GM12878 (cell line): Measurements from ENCODE around the gene CUL1. TPM values are rescaled to one million over a fixed set of nuclear protein-coding genes. Genes with fewer than 3 reads are reported as not detected.
A peak's percentile ranks its signal among the peaks of the same experiment; 100 is the strongest.

ENCODE experiments used
- ATAC-seq: fragments of 200-7000 bp; cut with Tn5 transposase; 3 replicates; pipeline ENCODE4 v1.9.1; 2020; ENCODE audit warnings: mild to moderate bottlenecking, moderate library complexity
- BruUV-seq: library from RNA; stranded (reverse); fragments of 400-500 nt; replicated peaks from 2 replicates; lab custom pipeline; 2021; lab: Mats Ljungman, UMichigan
- CTCF ChIA-PET: fragments of 300-600 bp; sonication (Branson Sonifier 250); formaldehyde crosslinking; extraction: SDS; loops from one replicate; lab custom pipeline; 2021; ENCODE audit warnings: inconsistent platforms; lab: Yijun Ruan, JAX
- POLR2A ChIA-PET: fragments of 350-600 bp; formaldehyde crosslinking; extraction: SDS; loops from one replicate; lab custom pipeline; 2021; ENCODE audit warnings: inconsistent platforms; lab: Charles Lee
- RAD21 ChIA-PET: fragments of 300-600 bp; sonication (Branson Sonifier 250); formaldehyde crosslinking; loops from one replicate; lab custom pipeline; 2023; ENCODE audit warnings: antibody characterized with exemption; ENCODE audit not compliant: unreplicated experiment; lab: Charles Lee
- SMC1A ChIA-PET: fragments of 300-600 bp; sonication (Branson Sonifier 250); formaldehyde crosslinking; loops from one replicate; lab custom pipeline; 2023; ENCODE audit not compliant: unreplicated experiment, uncharacterized antibody; lab: Charles Lee
- DNase-seq: peaks from one replicate; pipeline ENCODE4 v3.0.0-alpha.2; 2011; ENCODE audit warnings: low read depth, low spot score
- FAIRE-seq: peaks from 3 replicates; lab custom pipeline; 2011; peaks lifted over from hg19 to GRCh38; lab: Jason Lieb, UNC
- H2AFZ ChIP-seq: 2 replicates; pipeline ENCODE4 v1.6.0; 2011; ENCODE audit warnings: low read depth, low read length, control low read depth; ENCODE audit not compliant: control insufficient read depth
- H3K27ac ChIP-seq: 2 replicates; pipeline ENCODE4 v1.5.1; 2011; ENCODE audit warnings: control low read depth; ENCODE audit not compliant: control insufficient read depth, insufficient read depth
- H3K27me3 ChIP-seq, 2 experiments: replicated peaks in 1 of 2; 2 replicates each; pipeline versions ENCODE4 v1.6.0 to v1.6.1; 2011; ENCODE audit warnings: low read length in 1 of 2; ENCODE audit not compliant: control insufficient read depth in 2 of 2, insufficient read depth in 2 of 2
- H3K36me3 ChIP-seq, 2 experiments: 2 replicates each; pipeline ENCODE4 v1.5.1; 2011; ENCODE audit warnings: low read length in 1 of 2; ENCODE audit not compliant: control insufficient read depth in 2 of 2, insufficient read depth in 2 of 2
- H3K4me1 ChIP-seq: 2 replicates; pipeline ENCODE4 v1.6.1; 2011; ENCODE audit warnings: mild to moderate bottlenecking, low read length, moderate library complexity, mixed read lengths; ENCODE audit not compliant: control insufficient read depth, insufficient read depth
- H3K4me2 ChIP-seq: 2 replicates; pipeline ENCODE4 v1.6.0; 2011; ENCODE audit warnings: control low read depth; ENCODE audit not compliant: control insufficient read depth, insufficient read depth
- H3K4me3 ChIP-seq: fragments of 200-600 bp; sonication (generic); 2 replicates; pipeline ENCODE4 v1.5.1; 2016
- H3K79me2 ChIP-seq: 2 replicates; pipeline ENCODE4 v1.6.0; 2011; ENCODE audit warnings: low read length; ENCODE audit not compliant: control insufficient read depth, insufficient read depth
- H3K9ac ChIP-seq: 2 replicates; pipeline ENCODE4 v1.8.0; 2011; ENCODE audit warnings: low read length, control low read depth, mixed read lengths; ENCODE audit not compliant: control insufficient read depth, insufficient read depth
- H3K9me3 ChIP-seq: replicated peaks from 3 replicates; pipeline ENCODE4 v1.5.1; 2011; ENCODE audit warnings: mild to moderate bottlenecking, low read length; ENCODE audit not compliant: control insufficient read depth, insufficient read depth
- H4K20me1 ChIP-seq: 2 replicates; pipeline ENCODE4 v1.6.0; 2011; ENCODE audit not compliant: control insufficient read depth, insufficient read depth
- BCL3 ChIP-seq: IDR thresholded peaks from 2 replicates; pipeline ENCODE4 v1.6.1; 2011; ENCODE audit warnings: borderline replicate concordance, low read depth, mild to moderate bottlenecking, moderate library complexity, low read length; ENCODE audit not compliant: insufficient read depth, poor library complexity, severe bottlenecking
- IKZF2 ChIP-seq, 2 experiments: fragments of 450-650 bp; IDR thresholded peaks; 2 replicates each; pipeline ENCODE4 v1.6.1; 2017; ENCODE audit warnings: mild to moderate bottlenecking in 2 of 2, moderate library complexity in 2 of 2
- MTA3 ChIP-seq: IDR thresholded peaks from 2 replicates; pipeline ENCODE4 v1.6.1; 2012; ENCODE audit warnings: low read length, inconsistent platforms, borderline replicate concordance
- NBN ChIP-seq: fragments of 450-650 bp; IDR thresholded peaks from 2 replicates; pipeline ENCODE4 v1.6.1; 2016
- NFYA ChIP-seq: IDR thresholded peaks from 2 replicates; pipeline ENCODE4 v1.6.1; 2011; ENCODE audit warnings: low read depth, mild to moderate bottlenecking, low read length, improper control_type of control experiment, borderline replicate concordance
- TBL1XR1 ChIP-seq: IDR thresholded peaks from 2 replicates; pipeline ENCODE4 v1.6.1; 2012; ENCODE audit warnings: low read depth, low read length, improper control_type of control experiment
- WGBS: methylation state at CpG from one replicate; pipeline ENCODE4 v1.1.6; 2016; ENCODE audit warnings: low lambda C conversion rate; ENCODE audit not compliant: insufficient replicate concordance, insufficient coverage; ENCODE audit errors: missing lambda C conversion rate; 5-methylcytosine and 5-hydroxymethylcytosine counted together
- in situ Hi-C: fragments of 300-500 bp; cut with MboI; formaldehyde crosslinking; loops from 9 replicates; pipeline ENCODE4 v1.14.3; 2018; ENCODE audit warnings: mixed read lengths
- intact Hi-C: fragments of 100-400 bp; cut with micrococcal nuclease; formaldehyde crosslinking; loops from one replicate; pipeline ENCODE4 v1.14.2; 2022; ENCODE audit not compliant: unreplicated experiment
- polyA plus RNA-seq, 11 experiments: library from polyadenylated mRNA; depleted of rRNA in 4 of 11; unstranded in 6 of 11; stranded (reverse) in 5 of 11; fragments of >200 nt; fragmentation: Nextera tagmentation in 4 of 11; fragmentation: Illumina TruSeq in 1 of 11; extraction: Ambion mirVana in 4 of 11; extraction: Trizol in 1 of 11; gene quantifications; 1 replicate in 1 of 11; 2 replicates in 10 of 11; pipeline versions ENCODE4 v1.2.1 to v1.2.3, GENCODE V29; 2011 to 2016; ENCODE audit warnings: inconsistent platforms in 2 of 11, missing spikeins in 2 of 11, low read depth in 1 of 11
- total RNA-seq, 4 experiments: library from RNA; depleted of rRNA in 3 of 4; stranded (reverse); fragments of >200 nt in 3 of 4; fragmentation: Illumina TruSeq in 1 of 4; extraction: Trizol in 1 of 4; gene quantifications; 2 replicates each; pipeline versions ENCODE4 v1.2.1 to v1.2.3, GENCODE V29; 2013 to 2021

Gene CUL1
- total and polyA plus RNA-seq, 10 of the 15 experiments (the other 5 are each of a cell fraction or from before 2014, with no cell fraction given), result 13.3 to 63.9 (median 45.9) TPM

DNA sequence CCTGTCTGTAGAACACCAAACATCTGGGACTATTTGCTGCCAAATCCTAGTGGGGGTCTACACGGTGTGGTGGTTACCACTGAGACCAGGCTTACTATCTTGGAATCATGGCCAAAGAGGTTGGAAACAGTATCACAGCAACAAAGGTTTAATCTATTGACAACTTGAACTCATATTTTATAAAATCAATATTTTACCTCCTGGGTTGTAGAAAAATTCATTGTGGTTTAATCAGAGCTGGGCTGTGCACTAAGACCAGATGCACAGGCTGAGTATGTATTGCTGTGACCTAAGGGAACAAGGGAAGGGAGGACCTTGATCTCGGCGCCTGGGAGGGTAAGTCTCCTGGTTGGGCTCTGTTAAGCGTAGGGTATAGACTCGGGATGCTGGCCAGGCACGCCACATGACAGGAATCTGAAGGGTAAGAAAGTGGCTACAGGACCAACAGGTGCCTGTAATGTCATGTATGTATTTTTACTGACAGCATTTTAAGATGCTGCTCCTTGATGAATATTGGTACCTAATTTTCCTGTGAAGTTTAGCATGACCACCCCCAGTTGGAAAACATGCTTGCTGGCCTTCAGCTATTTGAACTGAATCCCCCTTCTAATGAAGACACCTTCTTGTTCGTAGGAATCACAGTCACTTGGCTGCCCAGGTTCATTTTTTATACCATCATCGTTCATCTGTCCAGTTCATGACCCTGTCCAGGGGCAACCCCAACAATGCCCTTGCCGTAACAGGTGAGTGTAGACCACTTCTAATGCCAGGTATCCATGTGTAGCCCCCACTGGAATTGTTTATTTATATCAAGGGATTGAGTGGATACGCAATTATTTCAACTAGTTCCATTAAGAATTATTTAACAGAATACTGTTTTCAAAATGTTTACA lies 105.9 kb downstream of the CUL1 start:
- no peak overlapping the region for H2AFZ ChIP-seq
- H4K20me1 ChIP-seq, result no peaks in the 10 kb centered on the region
- H3K4me2 ChIP-seq, result no peak overlapping the region
- H3K79me2 ChIP-seq, result no peaks in the 10 kb centered on the region
- SMC1A ChIA-PET, result interaction anchor here (0.6 to 1.6 kb wide), 6 partner anchors 9 to 1502 kb away, joined by 3 to 5 read pairs (median 3); no protein-coding TSS in a partner anchor
- ATAC-seq (peak; percentile 14; the same call in 1 of the 3 replicates), FAIRE-seq (no peak), DNase-seq (no peak)
- H3K4me3 ChIP-seq, result no peak overlapping the region
- CTCF ChIA-PET, result interaction anchor here (1.1 to 1.9 kb wide), 4 partner anchors 9 to 57 kb away, joined by 3 to 5 read pairs (median 3); no protein-coding TSS in a partner anchor
- RAD21 ChIA-PET, result no interaction called here
- TF ChIP-seq NBN (no peak), BCL3 (no peak), IKZF2 (IDR thresholded peaks at IDR 0.05) (no peak), NFYA (no peak), TBL1XR1 (no peak), MTA3 (0 out of 2 replicates have a peak, but pooled peaks have one; percentile 37)
- no peak overlapping the region for H3K9ac ChIP-seq
- H3K27me3 ChIP-seq, result no peaks in the 10 kb centered on the region
- no peak overlapping the region for H3K27ac ChIP-seq
- POLR2A ChIA-PET, result interaction anchor here (0.8 kb wide), 1 partner anchor 227 kb away, joined by 3 read pairs; no protein-coding TSS in a partner anchor
- no peaks in the 10 kb centered on the region for H3K9me3 ChIP-seq
- no TSS peak for BruUV-seq
- peaks cover 12 to 17% of the 10 kb centered on the region in 2 experiments for H3K36me3 ChIP-seq
- 67% methylated on average over 10 of the region's 10 CpGs for whole genome bisulfite sequencing
- intact Hi-C loops, result loop anchor here (10.0 kb wide), 1 partner anchor 160 kb away; no protein-coding TSS in a partner anchor
- no peaks in the 10 kb centered on the region for H3K4me1 ChIP-seq
- in situ Hi-C loops, result no loop called here
